ENCODE measurements around the gene BLOC1S5. TPM values are rescaled to one million over a fixed set of nuclear protein-coding genes. Genes with fewer than 3 reads are reported as not detected.

The BLOC1S5 gene
- total RNA-seq, 6 experiments from 2014 or later = 8.4 to 13.4 (median 9.5) TPM

DNA sequence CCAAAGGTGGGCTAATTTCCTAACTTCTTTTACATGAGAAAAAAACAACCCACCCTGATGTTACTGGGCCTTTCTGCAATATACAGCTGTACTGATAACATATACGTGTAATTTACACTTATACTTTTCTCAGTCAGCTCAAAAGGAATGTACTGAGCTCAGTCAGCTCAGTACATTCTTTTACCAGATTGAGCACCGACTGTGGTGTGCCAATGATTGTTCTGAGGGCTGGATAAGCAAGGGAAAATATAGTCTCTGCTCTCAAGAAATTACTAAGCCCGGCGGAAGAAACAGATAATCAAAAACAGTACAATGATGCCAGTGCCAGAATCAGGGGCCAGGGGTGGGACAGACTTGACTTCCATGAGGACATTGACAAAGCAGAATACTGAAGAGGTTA, 10.0 kb upstream of the BLOC1S5 start:
- DNase-seq = no peak
- Mint-ChIP-seq H3K27ac (no peak overlapping the region), H3K36me3 (ENCODE audit: low read depth) (peaks cover 17% of the 10 kb centered on the region), H3K4me3 (no peak overlapping the region), H3K9me3 (no peaks in the 10 kb centered on the region), H3K27me3 (ENCODE audit: insufficient read depth) (no peaks in the 10 kb centered on the region; the same call in 1 of the 2 replicates), H3K4me1 (ENCODE audit: low read depth) (peaks cover 20% of the 10 kb centered on the region)
- TF ChIP-seq, protein P1, sequence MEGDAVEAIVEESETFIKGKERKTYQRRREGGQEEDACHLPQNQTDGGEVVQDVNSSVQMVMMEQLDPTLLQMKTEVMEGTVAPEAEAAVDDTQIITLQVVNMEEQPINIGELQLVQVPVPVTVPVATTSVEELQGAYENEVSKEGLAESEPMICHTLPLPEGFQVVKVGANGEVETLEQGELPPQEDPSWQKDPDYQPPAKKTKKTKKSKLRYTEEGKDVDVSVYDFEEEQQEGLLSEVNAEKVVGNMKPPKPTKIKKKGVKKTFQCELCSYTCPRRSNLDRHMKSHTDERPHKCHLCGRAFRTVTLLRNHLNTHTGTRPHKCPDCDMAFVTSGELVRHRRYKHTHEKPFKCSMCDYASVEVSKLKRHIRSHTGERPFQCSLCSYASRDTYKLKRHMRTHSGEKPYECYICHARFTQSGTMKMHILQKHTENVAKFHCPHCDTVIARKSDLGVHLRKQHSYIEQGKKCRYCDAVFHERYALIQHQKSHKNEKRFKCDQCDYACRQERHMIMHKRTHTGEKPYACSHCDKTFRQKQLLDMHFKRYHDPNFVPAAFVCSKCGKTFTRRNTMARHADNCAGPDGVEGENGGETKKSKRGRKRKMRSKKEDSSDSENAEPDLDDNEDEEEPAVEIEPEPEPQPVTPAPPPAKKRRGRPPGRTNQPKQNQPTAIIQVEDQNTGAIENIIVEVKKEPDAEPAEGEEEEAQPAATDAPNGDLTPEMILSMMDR (IDR thresholded peaks at IDR 0.05) = no peak

DNA sequence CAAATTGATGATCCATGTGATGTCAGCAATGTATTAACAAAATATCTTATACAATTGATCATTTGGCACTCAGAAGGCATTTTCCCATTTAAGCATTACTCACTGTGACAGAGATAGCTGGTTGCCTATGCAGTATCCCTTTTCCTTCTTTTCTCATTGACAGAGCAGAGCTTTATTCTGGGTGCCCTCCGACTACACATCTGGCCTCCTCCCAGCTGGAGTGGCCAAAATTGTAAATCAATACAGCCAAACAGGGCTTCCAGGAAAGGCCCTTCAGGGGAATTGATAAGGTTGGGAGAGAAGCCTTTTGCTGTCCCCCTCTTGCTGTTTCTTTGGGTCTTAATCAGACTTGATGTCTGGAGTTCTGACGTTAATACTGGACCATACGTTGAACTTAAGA, 9.6 kb upstream of the BLOC1S5 start:
- DNase-seq = no peak
- Mint-ChIP-seq H3K27me3 (ENCODE audit: insufficient read depth) (no peaks in the 10 kb centered on the region; the same call in 1 of the 2 replicates), H3K4me3 (no peak overlapping the region), H3K27ac (no peak overlapping the region), H3K4me1 (ENCODE audit: low read depth) (peaks cover 20% of the 10 kb centered on the region), H3K36me3 (ENCODE audit: low read depth) (peaks cover 17% of the 10 kb centered on the region), H3K9me3 (no peaks in the 10 kb centered on the region)
- TF ChIP-seq, protein P1 (IDR thresholded peaks at IDR 0.05) = no peak

DNA sequence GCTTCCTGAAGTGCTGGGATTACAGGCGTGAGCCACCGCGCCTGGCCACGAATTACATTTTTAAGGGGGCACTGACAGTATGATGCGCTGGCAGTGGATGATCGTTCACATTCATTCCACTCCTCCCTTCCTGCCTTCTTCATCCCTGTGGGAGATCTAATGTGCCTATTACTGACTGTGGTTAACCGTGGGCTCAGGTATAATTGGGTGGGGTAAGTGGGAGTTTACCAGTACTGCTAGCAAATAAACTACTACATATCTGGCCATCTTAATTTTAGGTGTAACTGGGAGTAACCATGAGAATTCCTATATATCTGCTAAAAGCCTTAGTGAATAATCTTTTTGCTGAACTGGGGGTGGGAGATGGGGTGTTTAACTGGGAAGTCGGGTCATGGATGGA, 6.5 kb upstream of the BLOC1S5 start:
- H3K27me3 Mint-ChIP-seq (ENCODE audit: insufficient read depth) = no peaks in the 10 kb centered on the region
- TF ChIP-seq, protein P1 (IDR thresholded peaks at IDR 0.05) = no peak

DNA sequence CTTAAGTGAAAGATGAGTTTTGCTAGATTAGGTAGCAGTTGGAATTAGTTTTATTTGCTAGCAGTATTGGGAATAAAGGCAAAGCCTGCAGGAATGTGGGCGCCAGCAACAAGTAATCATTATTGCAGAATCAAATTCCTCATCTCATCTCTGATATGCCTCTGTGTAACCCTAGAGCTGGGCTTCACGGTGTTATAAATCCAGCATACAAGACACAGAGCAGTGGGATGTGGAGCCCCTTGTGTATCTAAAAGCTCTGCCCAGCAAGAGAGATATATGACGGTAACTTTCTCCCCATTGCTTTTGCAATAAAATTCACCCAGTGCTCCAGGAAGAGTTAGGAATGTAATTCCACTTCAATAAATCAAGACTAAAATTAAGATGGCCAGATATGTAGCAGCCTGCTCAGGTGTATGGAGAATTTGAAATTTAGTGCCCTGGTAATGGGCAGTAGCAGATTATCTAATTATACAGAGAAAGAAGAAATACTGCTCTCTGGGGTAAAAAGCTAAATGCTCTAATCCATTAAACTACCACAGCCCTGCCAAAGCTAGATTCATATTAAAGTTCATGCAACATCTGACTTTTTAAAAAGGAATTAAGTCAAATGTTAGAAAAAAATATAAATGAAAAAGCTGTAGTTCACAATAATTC, 5.6 kb upstream of the BLOC1S5 start:
- Mint-ChIP-seq H3K9me3 (no peaks in the 10 kb centered on the region), H3K4me1 (ENCODE audit: low read depth) (peaks cover 16% of the 10 kb centered on the region), H3K4me3 (no peak overlapping the region), H3K27ac (no peak overlapping the region), H3K36me3 (ENCODE audit: low read depth) (no peaks in the 10 kb centered on the region), H3K27me3 (ENCODE audit: insufficient read depth) (no peaks in the 10 kb centered on the region)
- TF ChIP-seq, protein P1 (IDR thresholded peaks at IDR 0.05) = no peak
- DNase-seq = no peak

More for the DNA sequence above, 6.5 kb upstream of the BLOC1S5 start:
- Mint-ChIP-seq H3K4me3 (no peak overlapping the region), H3K27ac (no peak overlapping the region), H3K36me3 (ENCODE audit: low read depth) (no peaks in the 10 kb centered on the region), H3K9me3 (no peaks in the 10 kb centered on the region), H3K4me1 (ENCODE audit: low read depth) (peaks cover 6% of the 10 kb centered on the region; the same call in 1 of the 2 replicates)
- DNase-seq = no peak

DNA sequence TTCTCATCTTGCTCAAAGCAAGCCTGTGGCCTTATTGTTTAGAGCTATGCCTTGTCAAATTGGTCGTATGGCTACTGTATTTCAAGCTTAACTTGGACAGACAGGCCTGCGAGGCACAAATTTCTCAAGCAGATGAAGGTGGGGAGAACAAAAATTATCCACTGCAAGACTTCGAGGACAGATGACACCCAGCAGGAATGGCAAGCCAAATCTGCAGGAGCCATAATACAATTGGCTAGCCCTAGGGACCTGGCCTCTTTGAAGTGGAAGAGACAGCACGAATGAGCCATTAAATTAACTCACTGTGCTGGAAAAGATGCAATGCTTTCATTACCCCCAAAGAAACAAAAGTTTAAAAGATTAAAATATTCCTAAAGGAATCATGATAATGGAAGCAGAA, 5.0 kb upstream of the BLOC1S5 start:
- Mint-ChIP-seq H3K4me3 (no peak overlapping the region), H3K9me3 (no peaks in the 10 kb centered on the region), H3K4me1 (ENCODE audit: low read depth) (peaks cover 15% of the 10 kb centered on the region), H3K27ac (no peak overlapping the region), H3K27me3 (ENCODE audit: insufficient read depth) (no peaks in the 10 kb centered on the region), H3K36me3 (ENCODE audit: low read depth) (no peaks in the 10 kb centered on the region)
- TF ChIP-seq, protein P1 (IDR thresholded peaks at IDR 0.05) = no peak
- no peak for DNase-seq
